Uterus (tissue), 2 donors: Measurements from ENCODE around the gene TJAP1.

Source experiments
- POLR2A ChIP-seq, 2 donors: fragments of 450-650 bp; IDR thresholded peaks; one replicate each; pipeline ENCODE4 v1.6.1; 2016; ENCODE audit warnings: antibody characterized with exemption in 2 of 2, mild to moderate bottlenecking in 1 of 2, moderate library complexity in 1 of 2
- TF ChIP-seq, protein P1 (sequence below), 4 experiments: fragments of 200-600 bp in 2 of 4; fragments of 450-650 bp in 2 of 4; sonication (generic) in 2 of 4; IDR thresholded peaks; one replicate each; pipeline ENCODE4 v1.5.1; 2016 to 2019; ENCODE audit warnings: antibody characterized with exemption in 4 of 4, mild to moderate bottlenecking in 2 of 4, moderate library complexity in 1 of 4

GRCh38 chr6:43435682-43436437 is 41.5 kb upstream of the TJAP1 start:
- TF ChIP-seq, protein P1, sequence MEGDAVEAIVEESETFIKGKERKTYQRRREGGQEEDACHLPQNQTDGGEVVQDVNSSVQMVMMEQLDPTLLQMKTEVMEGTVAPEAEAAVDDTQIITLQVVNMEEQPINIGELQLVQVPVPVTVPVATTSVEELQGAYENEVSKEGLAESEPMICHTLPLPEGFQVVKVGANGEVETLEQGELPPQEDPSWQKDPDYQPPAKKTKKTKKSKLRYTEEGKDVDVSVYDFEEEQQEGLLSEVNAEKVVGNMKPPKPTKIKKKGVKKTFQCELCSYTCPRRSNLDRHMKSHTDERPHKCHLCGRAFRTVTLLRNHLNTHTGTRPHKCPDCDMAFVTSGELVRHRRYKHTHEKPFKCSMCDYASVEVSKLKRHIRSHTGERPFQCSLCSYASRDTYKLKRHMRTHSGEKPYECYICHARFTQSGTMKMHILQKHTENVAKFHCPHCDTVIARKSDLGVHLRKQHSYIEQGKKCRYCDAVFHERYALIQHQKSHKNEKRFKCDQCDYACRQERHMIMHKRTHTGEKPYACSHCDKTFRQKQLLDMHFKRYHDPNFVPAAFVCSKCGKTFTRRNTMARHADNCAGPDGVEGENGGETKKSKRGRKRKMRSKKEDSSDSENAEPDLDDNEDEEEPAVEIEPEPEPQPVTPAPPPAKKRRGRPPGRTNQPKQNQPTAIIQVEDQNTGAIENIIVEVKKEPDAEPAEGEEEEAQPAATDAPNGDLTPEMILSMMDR (IDR thresholded peaks at IDR 0.05), result no peak
- TF ChIP-seq POLR2A (IDR thresholded peaks at IDR 0.05), result no peak
